ENCODE results near the gene SETBP1.
"Not testable (repeated sequence)": the region's sequence is repeated elsewhere in the genome, so short reads cannot be mapped to it uniquely, and the experiment has no call there.

Gene SETBP1

DNA sequence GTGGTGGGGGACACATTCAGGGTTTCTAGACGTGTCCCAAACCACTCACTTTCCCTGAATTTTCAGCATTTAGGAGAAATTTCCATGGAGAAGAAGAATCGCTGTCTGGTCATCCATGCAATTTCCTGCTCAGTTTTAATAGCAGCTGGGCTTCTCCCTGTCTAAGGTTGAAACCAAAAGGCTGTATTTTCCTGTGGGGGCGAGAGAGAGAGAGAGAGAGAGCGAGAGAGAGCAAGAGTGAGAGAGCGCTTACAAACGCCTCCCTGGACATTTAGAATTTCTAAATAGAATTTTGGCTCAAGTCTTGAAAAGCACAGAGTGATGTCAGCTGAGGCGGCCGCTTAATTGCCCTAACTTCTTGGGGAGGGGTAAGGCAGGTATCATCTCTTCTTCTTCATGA lies 110.8 kb downstream of the SETBP1 start:
- DNase-seq (ENCODE audit: low read depth in 2 of 2) = no peak

DNA sequence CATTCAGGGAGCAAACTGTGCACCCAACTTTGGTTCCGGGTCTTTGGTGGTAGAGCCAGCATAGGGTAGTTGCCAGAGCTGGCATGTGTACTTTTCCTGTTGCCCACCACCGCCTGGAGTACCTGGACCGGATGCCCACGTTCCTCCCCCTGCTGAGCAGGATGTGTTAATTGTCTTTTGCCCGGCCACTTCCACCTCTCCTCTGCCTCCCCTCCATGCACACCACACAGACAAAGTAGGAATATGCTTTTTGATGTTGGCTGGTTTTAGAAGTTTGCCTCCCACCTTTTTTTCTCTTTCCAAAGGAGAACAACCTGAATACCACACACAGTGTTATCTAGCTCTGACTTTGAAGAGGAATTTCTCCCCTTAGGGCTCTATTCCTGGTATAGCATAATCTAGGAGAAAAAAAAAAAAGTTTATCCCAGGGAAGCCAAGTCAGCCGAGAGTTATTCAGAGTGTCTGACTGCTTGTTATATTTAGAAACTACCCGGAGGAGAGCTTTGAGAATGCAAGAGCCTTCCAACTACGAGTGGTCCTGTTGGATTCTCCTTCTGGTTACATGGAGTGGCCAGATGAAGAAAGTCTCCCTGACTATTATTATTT lies 111.9 kb downstream of the SETBP1 start:
- DNase-seq (ENCODE audit: low read depth in 2 of 2) = no peak

DNA sequence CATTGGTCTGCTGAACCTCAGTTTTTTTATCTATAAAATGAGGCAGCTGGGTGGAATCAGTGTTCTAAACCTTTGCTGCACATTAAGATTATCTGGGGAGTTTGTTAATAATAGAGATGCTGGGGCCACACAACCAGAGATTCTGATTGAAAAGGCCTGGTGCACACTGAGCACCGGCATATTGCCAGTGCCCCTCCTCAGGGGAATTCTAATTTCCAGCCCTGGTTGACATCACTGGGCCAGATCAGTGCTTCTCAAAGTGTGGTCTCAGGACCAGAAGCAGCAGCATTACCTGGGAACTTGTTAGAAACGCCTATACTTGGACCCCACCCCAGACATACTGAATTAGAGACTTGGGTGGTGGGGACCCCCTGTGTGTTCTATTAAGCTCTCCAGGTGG lies 112.5 kb downstream of the SETBP1 start:
- DNase-seq (ENCODE audit: low read depth in 2 of 2) = no peak

DNA sequence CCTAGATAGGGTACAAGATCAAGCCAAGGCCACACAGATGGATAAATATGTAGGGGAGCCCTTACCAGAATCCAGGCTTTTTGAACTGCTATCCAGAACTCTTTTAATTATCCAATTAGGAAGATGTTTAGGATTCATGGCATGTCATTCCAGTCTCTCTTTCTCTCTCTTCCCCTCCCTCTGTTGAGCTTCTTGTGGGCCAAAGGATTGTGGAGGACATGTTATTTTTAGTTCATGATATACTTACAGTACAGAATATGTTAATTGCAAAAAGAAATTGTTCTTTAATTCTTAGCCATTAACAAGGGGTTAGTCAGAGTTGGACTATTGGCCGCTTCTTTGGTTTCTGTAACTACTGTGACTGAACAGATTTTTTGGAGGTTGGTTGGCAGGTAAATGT lies 113.0 kb downstream of the SETBP1 start:
- no peak for DNase-seq (ENCODE audit: low read depth in 2 of 2)

DNA sequence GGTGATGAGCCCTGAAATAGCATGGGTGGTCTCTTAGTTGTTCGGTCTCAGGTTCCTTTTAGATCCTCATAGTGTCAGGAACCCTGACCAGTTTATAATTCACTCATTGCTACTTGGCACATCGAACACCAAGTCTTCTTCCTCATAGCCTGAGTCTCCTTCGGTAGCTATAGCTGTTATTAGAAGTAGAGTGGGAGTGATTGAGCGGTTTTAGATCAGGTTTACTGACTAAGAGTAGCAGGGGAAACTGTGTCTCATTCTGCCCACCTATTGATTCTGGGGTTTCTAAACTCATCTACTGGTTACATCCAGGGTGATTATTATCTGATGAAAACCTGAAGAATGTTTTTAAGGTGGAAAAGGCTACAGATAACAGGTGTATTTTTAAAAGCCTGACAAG lies 114.6 kb downstream of the SETBP1 start:
- no peak for DNase-seq (ENCODE audit: low read depth in 2 of 2)

DNA sequence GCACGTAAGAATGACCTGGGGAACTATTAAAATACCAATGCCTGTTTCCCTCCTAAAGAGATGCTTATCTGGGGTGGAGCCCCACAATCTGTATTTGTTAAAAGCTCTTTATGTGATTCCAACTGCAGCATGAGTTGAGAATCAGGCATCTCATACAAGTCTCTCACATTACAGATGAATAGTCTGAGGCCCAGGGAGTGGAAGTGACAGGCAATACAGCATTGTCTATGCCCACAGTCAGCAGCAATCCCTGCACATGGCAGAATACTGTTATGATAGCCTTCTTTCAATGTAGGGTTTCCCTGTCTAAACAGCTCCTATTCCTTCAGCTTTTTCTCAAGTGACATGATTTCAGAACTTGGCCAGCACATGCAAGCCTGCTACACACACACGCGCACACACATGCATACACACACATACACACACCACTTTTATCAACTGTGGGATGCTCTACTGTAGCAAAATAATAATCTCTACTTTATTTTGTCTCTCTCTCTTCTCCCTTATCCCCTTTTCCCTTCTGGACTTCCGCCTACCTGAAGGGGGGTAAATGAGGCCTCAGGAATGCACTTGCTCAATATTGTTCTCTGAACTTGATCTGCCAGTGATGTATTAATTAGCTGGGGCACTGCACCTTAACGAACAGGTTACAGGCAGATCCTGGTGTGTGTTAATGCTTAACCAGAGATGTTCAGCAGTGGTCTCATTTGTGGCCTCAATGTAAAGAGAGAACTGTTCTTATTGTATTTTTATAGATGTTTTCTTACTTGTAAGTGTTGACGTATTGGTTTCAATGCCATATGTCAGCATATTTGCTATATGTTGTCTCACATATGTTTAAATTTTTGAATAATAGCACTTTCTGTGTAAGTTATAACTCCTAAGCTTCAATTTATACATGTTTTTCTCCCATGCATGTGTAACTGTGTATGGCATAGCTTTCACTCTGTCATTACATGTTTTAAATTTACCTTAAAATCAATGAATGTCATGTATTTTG lies 116.0 kb downstream of the SETBP1 start:
- DNase-seq (ENCODE audit: low read depth in 2 of 2) = no peak

DNA sequence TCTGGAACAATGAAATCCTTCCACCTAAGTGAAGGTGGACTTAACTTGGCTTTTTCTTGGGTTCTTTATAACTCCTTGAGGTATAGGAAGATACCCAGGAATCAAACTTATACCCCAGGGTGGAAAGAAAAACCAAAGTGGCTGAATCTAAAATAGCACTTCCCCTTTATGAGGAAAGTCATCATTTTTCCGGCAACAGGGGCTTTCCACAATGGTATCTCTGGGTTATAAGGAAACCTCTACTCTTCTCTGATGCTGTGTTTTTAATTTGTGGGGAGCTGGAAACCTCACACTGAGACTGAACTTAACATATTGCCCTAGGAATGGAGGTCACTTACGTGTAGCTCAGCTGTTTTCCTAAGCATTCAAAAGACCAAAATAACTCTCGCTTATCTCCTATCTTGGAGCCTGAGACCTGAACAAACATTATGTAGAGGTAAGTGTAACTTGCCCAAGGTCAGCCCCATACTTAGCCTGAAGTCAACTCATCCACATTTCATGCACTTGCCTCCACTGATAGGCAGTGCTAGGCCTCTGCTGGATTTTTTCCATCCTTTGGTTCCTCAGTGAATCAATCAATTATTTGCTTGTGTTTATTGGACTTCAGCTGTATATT lies 117.9 kb downstream of the SETBP1 start:
- DNase-seq (ENCODE audit: low read depth in 2 of 2) = no peak

DNA sequence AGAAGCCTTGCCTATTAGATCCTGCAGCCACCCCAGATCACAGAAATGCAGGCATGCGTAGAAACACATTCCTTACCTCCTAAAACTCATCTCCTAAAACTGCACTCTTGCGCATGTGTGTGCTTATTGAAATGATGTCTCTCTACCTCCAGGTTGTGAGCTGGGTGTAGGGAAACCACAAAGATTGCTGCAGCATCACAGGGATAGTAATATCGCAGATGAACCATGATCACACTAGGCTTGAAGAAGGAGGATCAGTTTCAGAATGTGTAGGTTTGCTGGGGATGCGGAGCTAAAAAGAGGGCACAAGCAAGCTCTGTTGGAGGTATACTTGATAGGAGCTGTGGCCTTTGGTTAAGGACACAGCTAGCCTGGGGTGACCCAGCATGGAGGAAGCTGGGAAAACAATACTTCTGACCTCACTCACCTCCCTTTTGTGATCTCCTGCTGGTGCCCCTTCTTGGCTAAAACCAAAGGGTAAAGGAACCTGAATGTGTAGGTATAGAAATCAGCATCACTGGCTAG lies 118.8 kb downstream of the SETBP1 start:
- no peak for DNase-seq (ENCODE audit: low read depth in 2 of 2)

DNA sequence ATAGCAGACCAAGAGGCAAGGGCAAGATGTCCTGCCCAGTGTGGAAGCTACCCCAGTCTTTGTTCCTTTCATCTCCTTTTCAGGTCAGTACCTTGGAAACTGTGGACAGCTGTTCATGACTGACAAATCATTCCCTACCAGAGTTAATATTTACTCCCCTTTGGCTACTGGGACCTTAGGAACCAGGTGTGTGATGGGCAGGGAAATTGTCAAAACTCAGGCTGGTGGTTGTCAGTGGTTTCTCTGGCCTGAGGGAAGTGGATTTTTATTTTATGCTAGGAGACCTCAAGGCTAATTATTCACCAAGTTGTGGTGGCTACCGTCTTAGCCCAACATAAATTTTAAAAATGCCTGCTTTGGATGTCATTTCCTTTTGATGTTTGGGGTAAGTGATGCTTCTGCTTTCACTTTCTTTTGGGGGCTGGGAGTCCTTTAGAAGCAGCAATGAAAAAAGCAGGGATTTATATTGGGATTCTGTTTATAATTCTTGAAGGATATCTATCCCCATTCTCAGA lies 119.3 kb downstream of the SETBP1 start:
- DNase-seq (ENCODE audit: low read depth in 2 of 2) = no peak

DNA sequence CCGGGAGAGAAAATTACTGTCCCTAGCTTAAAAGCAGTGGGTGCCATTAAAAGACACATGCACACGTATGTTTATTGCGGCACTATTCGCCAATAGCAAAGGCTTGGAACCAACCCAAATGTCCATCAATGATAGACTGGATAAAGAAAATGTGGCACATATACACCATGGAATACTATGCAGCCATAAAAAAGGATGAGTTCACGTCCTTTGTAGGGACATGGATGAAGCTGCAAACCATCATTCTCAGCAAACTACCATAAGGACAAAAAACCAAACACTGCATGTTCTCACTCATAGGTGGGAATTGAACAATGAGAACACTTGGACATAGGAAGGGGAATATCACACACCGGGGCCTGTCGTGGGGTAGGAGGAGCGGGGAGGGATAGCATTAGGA lies 120.1 kb downstream of the SETBP1 start:
- not testable (repeated sequence) for DNase-seq (ENCODE audit: low read depth in 2 of 2)

DNA sequence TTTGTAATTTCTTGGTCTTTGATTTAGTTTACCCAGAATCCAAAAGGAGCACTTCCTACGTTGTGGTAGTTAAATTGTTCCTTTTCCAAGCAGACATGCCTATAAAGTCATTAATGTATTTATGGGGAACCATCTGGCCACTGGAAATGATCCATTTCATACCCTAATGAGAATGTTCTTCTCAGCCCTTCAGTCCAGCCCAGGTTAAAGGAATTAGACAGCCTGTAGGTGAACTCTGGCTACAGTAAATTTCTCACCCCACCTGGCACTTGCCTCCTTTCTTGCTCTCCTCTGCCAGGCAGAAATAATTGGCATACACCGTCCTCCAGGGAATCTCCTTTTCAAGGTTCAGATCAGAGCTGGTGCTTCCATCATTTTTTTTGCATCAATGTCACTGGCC lies 121.1 kb downstream of the SETBP1 start:
- DNase-seq (ENCODE audit: low read depth in 2 of 2) = no peak

DNA sequence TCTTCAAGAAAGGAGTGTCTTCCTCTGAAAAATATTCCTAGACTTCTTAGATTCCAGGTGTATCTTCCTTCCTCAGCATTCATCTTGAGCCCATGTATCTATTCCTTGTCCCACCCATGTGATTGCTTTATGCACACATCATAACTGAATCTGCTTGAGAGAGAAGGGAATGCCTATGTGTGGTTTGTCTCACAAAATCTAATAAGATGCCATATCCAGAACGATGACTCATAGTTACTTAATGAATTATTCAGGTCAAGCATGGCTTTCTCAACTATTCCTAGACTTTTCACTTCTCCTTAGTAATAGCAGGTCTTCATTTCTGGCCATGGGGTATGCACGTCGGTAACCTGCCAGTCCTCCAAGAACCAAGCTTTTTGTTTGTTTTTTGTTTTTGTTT lies 121.8 kb downstream of the SETBP1 start:
- no peak for DNase-seq (ENCODE audit: low read depth in 2 of 2)

DNA sequence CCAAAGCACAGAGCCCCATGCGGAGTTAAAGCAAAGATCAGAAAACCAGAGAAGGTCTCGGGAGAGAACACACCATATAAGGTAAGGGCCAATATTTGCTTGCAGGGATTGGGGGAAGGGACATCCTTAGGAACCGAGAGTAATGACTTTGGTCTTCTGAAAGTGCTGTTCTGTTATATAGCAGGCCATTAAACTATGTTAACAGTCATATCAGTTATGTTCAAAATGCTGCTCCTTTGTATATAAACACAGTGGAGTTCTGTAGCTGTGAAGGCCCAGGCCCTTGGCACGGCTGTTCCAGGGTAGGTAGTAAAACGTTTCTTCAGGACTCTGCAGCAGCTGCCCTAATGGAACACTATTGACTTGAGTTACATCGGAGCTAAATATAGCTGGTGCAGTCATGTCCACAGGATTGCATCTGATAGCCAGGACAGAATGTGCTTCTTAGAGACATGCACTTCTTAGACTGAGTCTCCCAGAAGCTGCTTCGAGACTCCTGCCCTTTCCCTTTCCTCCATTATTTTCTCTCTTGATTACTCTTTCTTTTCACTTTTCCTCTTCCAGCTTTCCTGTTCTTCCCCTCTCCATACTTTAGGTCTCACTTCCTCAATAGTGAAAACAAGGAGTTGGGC lies 122.4 kb downstream of the SETBP1 start:
- DNase-seq (ENCODE audit: low read depth in 2 of 2) = no peak

DNA sequence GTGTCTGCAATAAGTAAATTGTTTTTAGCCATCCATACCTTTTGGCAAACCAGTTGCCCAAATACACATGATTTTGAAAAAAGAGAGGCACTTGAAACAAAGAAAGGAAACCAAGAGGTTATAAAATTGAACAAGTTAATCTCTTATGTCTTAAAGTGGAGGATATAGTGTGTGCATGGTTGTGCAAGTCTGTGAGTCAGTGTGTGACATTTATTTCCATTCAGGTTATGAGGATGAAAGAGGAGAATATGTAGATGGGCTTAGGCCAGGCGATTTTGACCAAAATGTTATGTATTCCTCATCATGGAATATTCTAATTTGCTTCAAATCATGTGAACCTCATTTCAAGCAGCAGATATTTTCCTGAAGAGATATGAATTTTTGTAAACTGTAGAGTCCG lies 123.3 kb downstream of the SETBP1 start:
- no peak for DNase-seq (ENCODE audit: low read depth in 2 of 2)

DNA sequence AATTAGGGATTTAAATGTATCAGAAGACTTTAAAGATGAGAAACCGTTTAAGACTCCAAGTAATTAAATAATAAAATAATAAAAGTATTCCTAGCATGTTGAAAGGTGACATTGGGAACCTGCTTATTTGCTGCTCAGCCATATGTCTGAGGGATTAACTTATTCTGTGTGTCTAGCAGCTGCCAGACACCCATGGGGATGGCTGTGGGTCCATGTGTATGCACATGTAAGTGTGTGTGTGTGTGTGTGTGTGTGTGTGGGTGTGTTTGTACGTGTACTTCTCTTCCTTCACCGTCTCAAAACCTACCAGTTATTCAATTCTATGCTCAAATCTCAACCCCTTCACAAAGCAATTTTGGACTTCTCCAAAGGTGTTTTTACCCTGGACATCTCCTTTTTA lies 124.5 kb downstream of the SETBP1 start:
- no peak for DNase-seq (ENCODE audit: low read depth in 2 of 2)

DNA sequence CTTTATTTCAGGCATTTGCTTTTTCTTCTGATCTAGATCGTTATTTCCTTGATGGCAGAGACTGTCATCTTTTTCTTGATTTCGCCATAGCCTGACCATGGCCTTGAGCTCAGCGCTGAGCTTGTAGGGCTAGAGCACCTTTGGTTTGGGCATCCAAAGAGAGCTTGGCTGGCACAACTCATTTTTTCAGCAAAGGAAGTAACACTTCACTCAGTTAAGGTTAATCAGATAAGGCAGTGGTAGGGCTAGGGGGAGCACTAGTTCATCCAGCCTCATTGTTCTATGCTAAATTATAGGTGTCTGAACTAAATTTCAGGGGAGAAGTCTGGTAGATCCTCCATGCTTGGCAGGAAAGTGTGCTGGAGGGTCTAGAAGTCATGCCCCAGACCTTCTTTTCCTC lies 125.0 kb downstream of the SETBP1 start:
- no peak for DNase-seq (ENCODE audit: low read depth in 2 of 2)

DNA sequence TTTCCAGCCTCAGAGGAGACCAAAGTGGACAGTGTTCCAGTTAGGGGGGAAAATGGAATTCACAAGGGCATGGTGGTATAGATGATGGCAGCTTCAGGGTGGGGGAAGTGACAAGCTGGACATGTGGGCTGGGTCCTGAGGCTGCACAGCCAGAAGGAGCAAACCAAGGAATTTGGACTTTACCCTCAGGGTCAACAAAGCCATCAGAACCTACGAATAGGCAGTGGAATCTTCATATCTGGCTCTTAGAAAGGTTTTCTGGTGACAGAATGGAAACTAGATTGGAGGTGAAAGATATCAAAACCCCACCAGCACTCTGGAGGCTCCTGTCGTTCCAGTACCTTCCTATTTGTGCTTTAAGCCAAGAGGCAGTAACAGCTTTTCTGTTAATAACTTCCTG lies 127.1 kb downstream of the SETBP1 start:
- no peak for DNase-seq (ENCODE audit: low read depth in 2 of 2)

DNA sequence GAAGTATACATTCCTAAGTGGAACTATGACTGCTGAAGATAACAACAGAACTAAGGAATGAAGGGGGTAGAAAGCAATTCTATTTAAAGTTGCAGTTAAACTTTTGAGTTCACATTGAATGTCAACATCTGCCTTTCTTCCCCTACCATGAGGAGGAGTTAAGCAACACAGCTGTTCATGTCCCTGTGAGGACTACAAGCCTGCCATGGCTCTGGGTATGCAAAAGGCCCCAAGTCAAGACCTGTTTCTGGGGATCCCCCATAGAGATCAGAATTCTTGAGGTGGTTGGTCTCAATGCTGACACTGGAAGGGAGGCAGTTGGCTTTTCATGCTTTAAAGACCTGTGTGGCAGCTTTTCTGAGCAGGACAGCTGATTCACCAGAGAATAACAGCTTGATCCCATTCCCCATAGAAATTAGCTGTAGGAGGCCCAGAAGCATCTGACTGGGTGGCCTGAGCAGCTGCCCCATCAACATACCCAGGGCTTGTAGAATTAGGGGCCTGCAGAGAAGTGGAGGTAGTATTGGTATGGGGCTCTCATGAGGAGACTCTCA lies 131.0 kb downstream of the SETBP1 start:
- DNase-seq (ENCODE audit: low read depth in 2 of 2) = no peak

DNA sequence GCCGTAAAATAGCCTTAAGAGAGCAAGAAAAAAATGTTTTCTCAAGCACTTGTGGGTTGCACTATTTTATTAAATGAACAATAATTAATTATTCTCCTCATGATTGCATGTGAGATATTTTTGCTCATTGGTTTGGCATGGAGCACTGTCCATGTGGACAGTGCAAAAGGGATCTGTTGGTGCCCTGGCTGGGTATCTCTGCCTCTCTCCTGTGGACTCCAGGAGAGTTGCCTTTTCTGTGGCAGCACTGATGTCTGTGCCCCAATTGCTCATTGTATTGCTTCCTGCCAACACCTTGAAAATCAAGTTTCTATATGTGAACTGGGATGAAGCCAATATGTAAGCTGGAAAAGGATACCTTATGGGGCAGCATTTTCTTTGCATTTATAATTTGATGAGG lies 131.7 kb downstream of the SETBP1 start:
- no peak for DNase-seq (ENCODE audit: low read depth in 2 of 2)

DNA sequence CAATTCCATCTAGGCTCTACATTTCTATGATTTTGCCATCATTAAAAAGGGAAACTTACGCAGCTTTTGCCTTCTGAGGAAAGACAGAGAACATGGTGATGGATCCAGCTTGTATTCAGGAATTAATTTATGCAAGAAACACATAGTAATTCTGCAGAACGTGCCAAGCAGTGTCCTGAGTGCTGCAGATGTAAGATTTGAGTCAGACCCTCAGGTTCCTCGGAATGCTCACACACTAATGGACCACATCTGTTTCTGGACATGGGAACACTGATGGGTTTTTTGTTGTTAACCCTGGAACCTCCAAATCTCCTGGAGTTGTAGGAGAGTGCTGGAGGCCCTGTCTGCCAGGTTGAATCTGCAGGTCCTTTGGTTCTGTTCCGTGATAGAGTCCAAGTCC lies 132.9 kb downstream of the SETBP1 start:
- DNase-seq (ENCODE audit: low read depth in 2 of 2) = no peak

DNA sequence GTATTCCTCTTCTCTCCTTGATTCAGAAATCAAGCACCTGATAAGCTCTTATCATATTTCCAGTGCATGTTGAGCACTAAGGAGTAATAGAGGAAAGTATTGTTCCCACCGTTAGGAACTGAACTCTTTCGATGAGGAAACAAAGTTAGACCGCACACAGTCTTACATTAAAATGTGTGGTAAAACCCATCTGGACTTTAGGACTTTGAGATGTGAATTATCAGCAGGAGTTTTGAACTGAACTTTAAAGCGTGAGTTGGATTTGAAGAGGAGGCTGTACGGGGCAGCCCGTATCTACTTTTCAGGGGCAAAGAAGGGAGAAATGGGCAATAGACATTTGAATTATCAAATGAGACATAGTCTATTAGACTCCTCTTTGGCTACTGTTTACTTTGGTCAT lies 134.4 kb downstream of the SETBP1 start:
- no peak for DNase-seq (ENCODE audit: low read depth in 2 of 2)

DNA sequence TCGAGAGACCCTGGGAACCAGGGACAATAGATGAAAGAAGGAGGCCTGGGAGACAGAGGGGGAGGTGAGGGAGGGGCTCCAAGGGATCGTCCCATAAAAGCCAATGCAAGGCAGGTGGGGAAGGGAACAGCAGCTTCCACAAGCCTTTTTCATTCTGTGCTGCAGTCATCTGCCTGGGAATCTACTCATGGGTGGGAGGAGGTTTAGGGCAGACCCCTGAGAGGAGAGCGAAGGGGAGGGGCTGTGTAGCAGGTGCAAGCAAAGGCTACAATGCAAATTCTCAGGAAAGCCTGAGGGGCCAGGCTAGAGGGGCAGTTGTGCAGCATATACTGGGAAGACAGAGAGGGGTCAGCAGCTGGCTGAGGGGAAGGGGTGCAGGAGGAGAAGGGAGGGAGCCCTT lies 135.4 kb downstream of the SETBP1 start:
- DNase-seq (ENCODE audit: low read depth in 2 of 2) = no peak

Data from stimulated activated CD4-positive, alpha-beta T cell treated with anti-CD3 and anti-CD28 coated beads, Interleukin-1b, Interleukin-23, amount 100 ng/mL, for 1 hour (primary cell).